Effector memory CD4-positive, alpha-beta T cell (primary cell): Measurements from ENCODE around the gene ANK3.

Experiments
- DNase-seq, 3 donors: peaks; one replicate each; pipeline ENCODE4 v3.0.0-alpha.2; 2020
- H3K27ac ChIP-seq: 2 replicates; pipeline ENCODE4 v1.7.0; 2013; ENCODE audit warnings: mild to moderate bottlenecking, low read length, moderate library complexity; ENCODE audit not compliant: insufficient read depth, poor library complexity, severe bottlenecking
- H3K27me3 ChIP-seq: replicated peaks from 2 replicates; pipeline ENCODE4 v1.7.0; 2013; ENCODE audit warnings: mild to moderate bottlenecking, low read length; ENCODE audit not compliant: insufficient read depth, control insufficient read depth, poor library complexity, severe bottlenecking
- H3K36me3 ChIP-seq: 2 replicates; pipeline ENCODE4 v1.7.0; 2013; ENCODE audit warnings: mild to moderate bottlenecking, low read length, moderate library complexity; ENCODE audit not compliant: control insufficient read depth, insufficient read depth
- H3K4me1 ChIP-seq: 2 replicates; pipeline ENCODE4 v1.7.0; 2013; ENCODE audit warnings: low read length, mild to moderate bottlenecking; ENCODE audit not compliant: control insufficient read depth, insufficient read depth, poor library complexity, severe bottlenecking
- H3K4me3 ChIP-seq: 2 replicates; pipeline ENCODE4 v1.7.0; 2013; ENCODE audit warnings: low read length, low read depth, mild to moderate bottlenecking; ENCODE audit not compliant: insufficient read depth, poor library complexity, severe bottlenecking
- H3K9me3 ChIP-seq: 2 replicates; pipeline ENCODE4 v1.7.0; 2013; ENCODE audit warnings: mild to moderate bottlenecking, low read length, moderate library complexity; ENCODE audit not compliant: control insufficient read depth

The ANK3 gene

DNA sequence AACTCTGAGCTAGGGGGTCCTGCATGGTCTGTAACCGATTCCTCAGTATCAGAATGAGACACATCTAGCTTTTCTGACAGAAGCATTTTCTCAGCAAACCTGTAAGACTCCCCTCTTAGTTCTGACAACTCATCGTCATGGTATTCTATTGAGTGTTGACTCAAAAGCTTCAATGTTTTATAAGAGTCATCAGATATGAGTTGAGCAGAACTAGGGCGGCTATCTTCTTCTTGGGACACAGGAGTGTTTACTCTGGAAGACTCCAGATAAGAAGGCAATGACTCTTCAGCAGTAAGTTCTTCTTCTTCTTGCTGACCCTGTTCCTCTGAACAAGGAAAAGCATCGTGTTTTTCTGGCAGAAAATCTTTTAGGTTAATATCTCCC, 316.3 kb downstream of the ANK3 start:
- H3K4me1 ChIP-seq: no peaks in the 10 kb centered on the region
- no peak overlapping the region for H3K4me3 ChIP-seq
- peaks cover 38% of the 10 kb centered on the region for H3K36me3 ChIP-seq
- H3K9me3 ChIP-seq: no peaks in the 10 kb centered on the region
- H3K27me3 ChIP-seq: no peaks in the 10 kb centered on the region
- no peak overlapping the region for H3K27ac ChIP-seq
- DNase-seq: no peak

DNA sequence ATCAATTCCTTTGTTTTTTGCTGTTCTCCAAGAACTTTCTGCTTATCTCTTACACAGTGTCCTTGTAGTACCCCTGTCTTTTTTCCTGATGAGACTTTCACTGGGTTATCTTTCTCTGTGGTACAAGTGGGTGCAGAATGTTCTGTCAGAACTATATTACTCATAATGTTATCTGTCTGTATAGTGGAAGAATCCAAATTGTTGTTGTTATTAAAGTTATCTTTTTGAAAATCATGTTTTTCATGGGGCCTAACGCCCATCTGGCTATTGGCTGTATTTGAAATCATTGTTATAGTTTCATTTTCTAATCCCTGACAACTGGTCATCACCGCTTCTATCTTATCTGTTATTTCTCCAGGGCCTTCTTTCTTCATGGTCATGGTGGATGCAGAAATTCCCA, 320.4 kb downstream of the ANK3 start:
- H3K9me3 ChIP-seq: no peaks in the 10 kb centered on the region
- no peak overlapping the region for H3K4me3 ChIP-seq
- no peaks in the 10 kb centered on the region for H3K4me1 ChIP-seq
- H3K27ac ChIP-seq: no peak overlapping the region
- no peak for DNase-seq
- peaks cover 29% of the 10 kb centered on the region for H3K36me3 ChIP-seq
- H3K27me3 ChIP-seq: no peaks in the 10 kb centered on the region

GRCh38 chr10:60050366-60050765, 339.3 kb downstream of the ANK3 start:
- H3K27me3 ChIP-seq: no peaks in the 10 kb centered on the region
- no peaks in the 10 kb centered on the region for H3K4me1 ChIP-seq
- no peak for DNase-seq
- no peaks in the 10 kb centered on the region for H3K9me3 ChIP-seq
- H3K27ac ChIP-seq: no peak overlapping the region
- no peak overlapping the region for H3K4me3 ChIP-seq
- peaks cover 4% of the 10 kb centered on the region for H3K36me3 ChIP-seq

DNA sequence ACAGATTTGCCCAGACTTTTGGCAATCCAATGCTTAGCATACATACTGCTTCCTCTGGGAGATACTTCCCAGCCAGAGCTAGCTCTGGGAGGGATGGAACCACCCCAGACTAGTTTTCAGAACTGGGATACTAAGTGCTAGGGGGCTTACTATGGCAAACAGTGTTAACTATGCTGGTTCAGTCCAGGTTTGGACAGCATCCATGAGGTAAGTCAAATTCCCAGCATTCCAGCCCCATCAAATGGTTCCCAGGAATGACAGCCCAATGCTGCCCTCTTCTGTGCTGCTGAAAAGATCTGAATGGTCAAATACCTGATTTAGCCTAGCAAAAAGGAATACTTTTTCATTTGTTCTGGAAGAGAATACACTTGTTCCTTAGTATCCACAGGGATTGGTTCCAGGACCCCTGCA, 341.6 kb downstream of the ANK3 start:
- no peaks in the 10 kb centered on the region for H3K4me1 ChIP-seq
- H3K27ac ChIP-seq: no peak overlapping the region
- H3K27me3 ChIP-seq: no peaks in the 10 kb centered on the region
- peaks cover 6% of the 10 kb centered on the region for H3K36me3 ChIP-seq
- no peak for DNase-seq
- no peak overlapping the region for H3K4me3 ChIP-seq
- no peaks in the 10 kb centered on the region for H3K9me3 ChIP-seq

GRCh38 chr10:60045571-60045970, 344.1 kb downstream of the ANK3 start:
- Histone ChIP-seq H3K9me3 (no peaks in the 10 kb centered on the region), H3K4me1 (no peaks in the 10 kb centered on the region), H3K27ac (no peak overlapping the region), H3K4me3 (no peak overlapping the region), H3K27me3 (no peaks in the 10 kb centered on the region), H3K36me3 (peaks cover 10% of the 10 kb centered on the region)
- no peak for DNase-seq

DNA sequence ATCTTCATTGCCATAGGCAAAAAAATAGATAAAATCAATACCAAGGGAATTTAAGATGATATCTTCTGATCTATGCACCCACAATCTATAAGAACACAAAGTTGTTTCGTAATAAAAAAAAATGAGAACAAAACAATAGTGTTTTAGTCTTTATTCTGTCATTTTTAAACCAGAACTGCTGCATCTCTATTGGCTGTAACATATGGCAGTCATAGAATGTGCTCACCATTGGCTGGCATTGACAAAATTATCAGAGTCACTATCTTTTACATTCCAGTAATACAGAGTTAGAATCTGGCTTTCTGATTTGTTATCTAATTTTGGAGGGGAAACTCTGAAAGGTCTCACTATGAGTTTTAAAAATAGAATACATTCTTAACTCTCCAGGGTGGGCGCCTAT, 344.7 kb downstream of the ANK3 start:
- Histone ChIP-seq H3K4me3 (no peak overlapping the region), H3K36me3 (peaks cover 10% of the 10 kb centered on the region), H3K9me3 (no peaks in the 10 kb centered on the region), H3K4me1 (no peaks in the 10 kb centered on the region), H3K27me3 (no peaks in the 10 kb centered on the region), H3K27ac (no peak overlapping the region)
- DNase-seq: no peak

- peaks cover 10% of the 10 kb centered on the region for H3K36me3 ChIP-seq
- no peak overlapping the region for H3K4me3 ChIP-seq
- H3K27ac ChIP-seq: no peak overlapping the region
- no peaks in the 10 kb centered on the region for H3K4me1 ChIP-seq
- H3K27me3 ChIP-seq: no peaks in the 10 kb centered on the region
- no peak for DNase-seq
- no peaks in the 10 kb centered on the region for H3K9me3 ChIP-seq
Measured at GRCh38 chr10:60044242-60044641, 345.4 kb downstream of the ANK3 start.

GRCh38 chr10:60043561-60044241, 346.0 kb downstream of the ANK3 start:
- no peaks in the 10 kb centered on the region for H3K9me3 ChIP-seq
- no peak overlapping the region for H3K4me3 ChIP-seq
- DNase-seq: no peak
- H3K27me3 ChIP-seq: no peaks in the 10 kb centered on the region
- H3K4me1 ChIP-seq: no peaks in the 10 kb centered on the region
- H3K36me3 ChIP-seq: peaks cover 10% of the 10 kb centered on the region
- no peak overlapping the region for H3K27ac ChIP-seq

- H3K4me1 ChIP-seq: no peaks in the 10 kb centered on the region
- H3K9me3 ChIP-seq: no peaks in the 10 kb centered on the region
- no peak for DNase-seq
- H3K4me3 ChIP-seq: no peak overlapping the region
- no peaks in the 10 kb centered on the region for H3K27me3 ChIP-seq
- no peak overlapping the region for H3K27ac ChIP-seq
- peaks cover 10% of the 10 kb centered on the region for H3K36me3 ChIP-seq
Measured at GRCh38 chr10:60042914-60043313, 346.8 kb downstream of the ANK3 start.

DNA sequence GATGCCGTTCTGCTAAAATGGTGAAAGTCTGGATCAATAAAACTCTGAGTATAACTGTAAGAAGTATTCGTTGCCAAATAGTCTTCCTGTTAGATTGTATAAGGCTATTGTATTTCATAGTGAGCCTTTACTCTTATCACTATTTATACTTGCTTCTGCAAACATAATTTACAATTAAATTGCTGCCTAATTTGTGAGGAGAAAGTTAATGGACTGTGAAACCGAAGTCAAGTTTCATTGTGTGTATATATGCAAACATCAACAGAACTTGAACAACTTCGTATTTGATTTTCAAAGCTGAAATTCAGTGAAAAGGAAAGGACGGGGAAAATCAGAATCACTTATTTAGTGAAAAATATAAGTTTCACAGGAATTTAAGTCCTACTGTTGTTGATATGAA, 347.4 kb downstream of the ANK3 start:
- H3K4me3 ChIP-seq: no peak overlapping the region
- no peak overlapping the region for H3K27ac ChIP-seq
- H3K36me3 ChIP-seq: peaks cover 10% of the 10 kb centered on the region
- no peaks in the 10 kb centered on the region for H3K27me3 ChIP-seq
- H3K4me1 ChIP-seq: no peaks in the 10 kb centered on the region
- DNase-seq: no peak
- no peaks in the 10 kb centered on the region for H3K9me3 ChIP-seq
